ENCODE data around the gene HAUS5.
A peak's percentile ranks its signal among the peaks of the same experiment; 100 is the strongest.
"Not testable (repeated sequence)": the region's sequence is repeated elsewhere in the genome, so short reads cannot be mapped to it uniquely, and the experiment has no call there.

HAUS5 gene

GRCh38 chr19:35648017-35648961, 35.8 kb downstream of the HAUS5 start, which contains the start of gene COX6B1:
Gene COX6B1 (plus strand): TSS chr19:35648323. CDS start chr19:35651244, 2,921 bp downstream.
- no peak for TF ChIP-seq ISL1 (CRISPR knock-in tag; IDR thresholded peaks at IDR 0.05)
- no peak for TF ChIP-seq ARNTL (CRISPR knock-in tag; IDR thresholded peaks at IDR 0.05; ENCODE audit: borderline replicate concordance, low read depth)
- TF ChIP-seq ZNF565 (CRISPR knock-in tag; conservative IDR thresholded peaks at IDR 0.05; ENCODE audit: low read depth), result no peak
- peak; percentile 60; the same call in 1 of the 2 replicates for TF ChIP-seq ZNF70 (CRISPR knock-in tag; IDR thresholded peaks at IDR 0.05)
- TF ChIP-seq PATZ1 (CRISPR knock-in tag; IDR thresholded peaks at IDR 0.05; ENCODE audit: borderline replicate concordance), result no peak
- no peak for TF ChIP-seq ZC3H10 (CRISPR knock-in tag; IDR thresholded peaks at IDR 0.05)
- no peak for TF ChIP-seq BACH2 (CRISPR knock-in tag; IDR thresholded peaks at IDR 0.05; ENCODE audit: borderline replicate concordance)
- TF ChIP-seq TOX (CRISPR knock-in tag; IDR thresholded peaks at IDR 0.05; ENCODE audit: borderline replicate concordance), result no peak
- ATAC-seq, result peak; percentile 77

- ATAC-seq, result no peak
- TF ChIP-seq ARNTL (CRISPR knock-in tag; IDR thresholded peaks at IDR 0.05; ENCODE audit: borderline replicate concordance, low read depth), result no peak
- no peak for TF ChIP-seq CSDC2 (CRISPR knock-in tag; IDR thresholded peaks at IDR 0.05)
- TF ChIP-seq TSHZ2 (CRISPR knock-in tag; IDR thresholded peaks at IDR 0.05), result no peak
- no peak for TF ChIP-seq ESRRG (CRISPR knock-in tag; IDR thresholded peaks at IDR 0.05)
- TF ChIP-seq CSRNP3 (CRISPR knock-in tag; IDR thresholded peaks at IDR 0.05), result no peak
- TF ChIP-seq PPARA (CRISPR knock-in tag; IDR thresholded peaks at IDR 0.05; ENCODE audit: borderline replicate concordance), result no peak
- no peak for TF ChIP-seq POU6F1 (CRISPR knock-in tag; IDR thresholded peaks at IDR 0.05; ENCODE audit: borderline replicate concordance, low read depth)
- TF ChIP-seq ZFP30 (CRISPR knock-in tag; IDR thresholded peaks at IDR 0.05), result no peak
- no peak for TF ChIP-seq ZNF565 (CRISPR knock-in tag; conservative IDR thresholded peaks at IDR 0.05; ENCODE audit: low read depth)
- no peak for TF ChIP-seq TOX (CRISPR knock-in tag; IDR thresholded peaks at IDR 0.05; ENCODE audit: borderline replicate concordance)
- TF ChIP-seq OSR1 (CRISPR knock-in tag; IDR thresholded peaks at IDR 0.05), result no peak
- TF ChIP-seq GLIS3 (CRISPR knock-in tag; IDR thresholded peaks at IDR 0.05), result no peak
Observed at GRCh38 chr19:35650581-35650980, 38.0 kb downstream of the HAUS5 start.

GRCh38 chr19:35654828-35655227, 42.3 kb downstream of the HAUS5 start:
- ATAC-seq, result not testable (repeated sequence)

- TF ChIP-seq TCF4 (CRISPR knock-in tag; IDR thresholded peaks at IDR 0.05; ENCODE audit: borderline replicate concordance), result no peak
- ATAC-seq, result no peak
Observed at GRCh38 chr19:35655600-35655999, 43.1 kb downstream of the HAUS5 start.

Measured in SK-N-SH treated with all-trans-retinoic acid at 6 μM for 48 hours (cell line).